ENCODE results near the gene BCL2L12. TPM values are rescaled to one million over a fixed set of nuclear protein-coding genes. Genes with fewer than 3 reads are reported as not detected.

Gene BCL2L12
- total RNA-seq, 1 donor from 2014 or later, result 11.5 TPM

DNA sequence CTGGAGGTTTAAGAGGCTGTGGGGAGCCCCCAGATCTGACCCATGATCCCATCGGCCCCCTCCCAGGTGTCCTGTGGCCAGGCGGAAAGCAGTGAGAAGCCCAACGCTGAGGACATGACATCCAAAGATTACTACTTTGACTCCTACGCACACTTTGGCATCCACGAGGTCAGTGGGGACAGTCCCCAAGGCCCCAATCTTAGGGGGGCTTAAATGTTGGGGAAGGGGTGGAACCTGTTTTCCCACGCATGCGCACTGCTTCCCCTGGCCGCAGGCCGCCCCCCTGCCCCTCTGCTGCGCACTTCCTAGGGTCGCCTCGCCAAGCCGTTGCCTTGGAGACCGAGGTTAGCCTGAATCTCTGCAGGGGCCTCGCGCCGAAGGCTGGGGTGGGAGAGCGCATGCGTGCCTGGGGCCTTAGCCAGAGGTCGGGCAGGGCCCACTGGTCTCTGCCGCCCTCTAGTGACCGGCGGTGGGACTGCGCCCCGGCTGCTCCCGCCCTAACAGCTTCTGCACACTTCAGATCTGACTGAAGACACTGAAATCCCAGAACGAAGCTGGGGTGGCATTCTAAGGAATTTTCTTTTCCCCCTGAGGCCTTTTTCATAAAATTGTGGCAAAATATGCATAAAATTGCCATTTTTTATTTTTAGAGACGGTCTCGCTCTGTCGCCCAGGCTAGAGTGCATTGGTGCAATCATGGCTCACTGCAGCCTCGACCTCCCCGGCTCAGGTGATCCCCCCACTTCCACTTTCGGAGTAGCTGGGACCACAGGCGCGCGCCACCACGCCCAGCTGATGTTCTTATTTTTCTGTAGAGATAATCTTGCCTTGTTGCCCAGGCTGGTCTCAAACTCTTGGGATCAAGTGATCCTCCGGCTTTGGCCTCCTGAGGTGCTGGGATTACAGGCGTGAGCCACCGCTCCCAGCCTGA, 15.0 kb downstream of the BCL2L12 start:
- ATAC-seq (peak; percentile 4), DNase-seq (peak; percentile 95)
- intact Hi-C loops (cut with micrococcal nuclease), result no loop called here

DNA sequence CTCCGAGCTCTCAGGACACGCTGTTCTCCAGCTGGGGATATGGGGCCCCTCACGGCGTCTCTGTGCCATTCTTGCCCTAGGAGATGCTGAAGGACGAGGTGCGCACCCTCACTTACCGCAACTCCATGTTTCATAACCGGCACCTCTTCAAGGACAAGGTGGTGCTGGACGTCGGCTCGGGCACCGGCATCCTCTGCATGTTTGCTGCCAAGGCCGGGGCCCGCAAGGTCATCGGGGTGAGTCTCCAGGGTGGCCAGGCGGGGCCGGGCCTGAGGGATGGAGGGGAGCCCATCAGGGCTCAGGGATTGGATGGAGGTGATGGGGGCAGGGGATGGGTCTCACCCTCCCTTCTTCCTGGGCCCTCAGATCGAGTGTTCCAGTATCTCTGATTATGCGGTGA, 16.1 kb downstream of the BCL2L12 start:
- intact Hi-C loops (cut with micrococcal nuclease), result no loop called here
- DNase-seq, result no peak
- no peak for ATAC-seq

- ATAC-seq, result no peak
- intact Hi-C loops (cut with micrococcal nuclease), result no loop called here
- DNase-seq, result peak; percentile 13
Observed at GRCh38 chr19:49682274-49682673, 16.5 kb downstream of the BCL2L12 start.

- no peak for DNase-seq
- no peak for ATAC-seq
- intact Hi-C loops (cut with micrococcal nuclease), result no loop called here
Observed at GRCh38 chr19:49683814-49684250, 18.1 kb downstream of the BCL2L12 start.

GRCh38 chr19:49684251-49684982, 18.7 kb downstream of the BCL2L12 start:
- intact Hi-C loops (cut with micrococcal nuclease), result no loop called here
- DNase-seq, result no peak
- no peak for ATAC-seq

- DNase-seq (no peak), ATAC-seq (no peak)
- intact Hi-C loops (cut with micrococcal nuclease), result no loop called here
Observed at GRCh38 chr19:49684983-49685553, 19.3 kb downstream of the BCL2L12 start.

- intact Hi-C loops (cut with micrococcal nuclease), result no loop called here
- ATAC-seq, result no peak
- DNase-seq, result no peak
Observed at GRCh38 chr19:49685845-49686332, 20.2 kb downstream of the BCL2L12 start.

- intact Hi-C loops (cut with micrococcal nuclease), result no loop called here
- ATAC-seq (no peak), DNase-seq (no peak)
Observed at GRCh38 chr19:49686503-49687088, 20.9 kb downstream of the BCL2L12 start.

GRCh38 chr19:49687150-49687549, 21.4 kb downstream of the BCL2L12 start:
- DNase-seq (no peak), ATAC-seq (no peak)
- intact Hi-C loops (cut with micrococcal nuclease), result no loop called here

DNA sequence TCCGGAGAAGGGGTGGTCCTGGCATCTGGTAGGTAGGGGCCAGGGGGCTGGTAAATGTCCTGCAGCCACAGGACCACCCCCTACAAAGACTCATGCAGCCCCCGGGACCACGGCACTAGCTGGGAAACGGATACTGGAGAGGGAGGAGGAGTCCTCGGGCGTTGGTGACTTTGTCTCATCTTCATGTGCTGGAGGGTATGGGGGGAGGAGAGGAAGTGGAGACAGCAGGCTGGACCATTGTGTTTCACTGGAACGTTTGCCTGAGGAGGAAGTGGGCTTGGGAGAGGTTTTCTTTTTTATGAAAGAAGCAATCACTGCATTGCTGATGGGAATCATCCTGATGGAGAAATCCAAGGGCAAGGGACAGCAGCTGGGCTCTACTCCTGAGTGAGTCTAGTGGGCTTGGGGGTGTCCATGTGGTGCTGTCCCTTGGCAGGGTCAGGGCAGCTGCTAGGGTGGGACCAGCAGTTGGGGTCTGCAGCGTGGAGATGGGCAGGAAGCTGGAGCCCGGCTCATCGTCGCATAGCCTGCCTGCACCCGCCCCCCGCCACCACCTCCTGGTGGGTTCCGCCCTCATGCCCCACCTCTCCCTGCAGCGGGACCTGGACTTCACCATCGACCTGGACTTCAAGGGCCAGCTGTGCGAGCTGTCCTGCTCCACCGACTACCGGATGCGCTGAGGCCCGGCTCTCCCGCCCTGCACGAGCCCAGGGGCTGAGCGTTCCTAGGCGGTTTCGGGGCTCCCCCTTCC, 22.0 kb downstream of the BCL2L12 start:
- ATAC-seq (no peak), DNase-seq (no peak)
- intact Hi-C loops (cut with micrococcal nuclease), result no loop called here

DNA sequence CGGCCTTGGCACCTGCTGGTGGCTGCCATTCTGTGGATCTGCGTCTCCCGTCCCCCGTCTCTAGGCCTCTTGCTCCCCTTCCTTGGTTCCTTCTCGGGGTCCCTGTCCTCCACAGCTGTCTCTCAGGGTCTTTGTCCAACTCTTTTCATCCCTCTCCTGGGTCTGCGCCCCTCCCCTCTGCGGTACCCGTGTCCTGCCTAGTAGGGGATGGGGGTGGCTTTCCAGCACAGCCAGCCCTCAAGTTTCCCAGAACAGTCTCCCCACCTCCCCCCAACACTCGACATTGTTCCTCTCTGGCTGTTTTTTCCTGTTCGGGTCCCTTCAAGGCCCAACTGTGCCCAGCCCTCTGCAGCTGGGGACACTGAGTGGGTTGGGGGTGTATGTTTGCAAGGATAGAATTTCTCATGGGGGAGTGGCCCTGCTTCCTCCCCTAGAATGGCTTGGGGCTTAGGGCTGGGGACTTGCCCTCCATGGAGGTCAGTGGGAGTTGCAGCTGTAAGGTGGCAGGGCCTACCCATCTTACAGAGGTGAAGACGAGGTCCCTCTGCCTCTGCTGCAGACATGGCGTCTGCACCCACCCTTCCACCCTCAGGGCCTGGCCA, 22.9 kb downstream of the BCL2L12 start:
- no peak for ATAC-seq
- intact Hi-C loops (cut with micrococcal nuclease), result no loop called here
- DNase-seq, result no peak

DNA sequence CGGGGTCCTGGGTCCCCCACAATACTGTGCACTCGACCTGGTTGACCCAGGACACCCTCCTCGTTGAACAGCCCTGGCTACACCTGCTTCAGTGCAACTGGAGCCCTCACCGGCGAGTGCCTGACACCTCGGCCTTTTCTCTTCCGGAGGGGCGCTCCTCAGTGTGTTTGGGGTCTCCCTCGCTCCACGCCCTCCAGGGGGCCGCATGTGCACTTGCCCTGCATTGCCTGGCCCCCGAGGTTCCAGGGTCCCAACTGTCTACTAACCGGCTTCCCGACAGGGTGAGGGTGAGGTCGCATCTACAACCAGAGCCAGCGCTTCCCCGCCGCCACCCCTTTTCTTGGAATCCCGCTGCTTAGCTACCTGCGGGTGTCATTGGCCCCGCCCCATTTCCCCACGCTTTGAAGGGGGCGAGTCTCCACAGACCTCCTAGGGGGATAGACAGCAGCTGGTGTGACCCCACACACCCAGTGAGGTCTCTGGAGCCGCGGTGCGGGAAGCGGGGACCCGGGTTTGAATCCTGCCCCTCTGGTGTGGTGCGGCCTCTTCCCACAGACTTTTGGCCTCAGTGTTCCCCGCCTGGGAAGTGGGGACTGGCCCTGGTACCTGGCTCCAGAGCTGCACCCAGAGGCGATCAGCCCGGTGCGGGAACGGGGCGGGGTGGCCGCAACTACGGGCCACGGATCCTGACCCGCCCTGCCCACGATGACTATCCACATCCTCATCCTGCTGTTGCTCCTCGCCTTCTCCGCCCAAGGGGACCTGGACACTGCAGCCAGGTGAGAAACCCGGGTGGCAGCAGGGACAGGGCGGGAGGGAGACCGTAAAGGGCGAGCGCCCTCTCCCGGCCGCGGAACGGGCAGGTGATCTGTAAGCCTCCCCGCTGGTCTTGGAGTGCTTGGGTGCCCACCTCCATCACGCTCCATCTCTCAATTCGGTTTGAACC, 23.7 kb downstream of the BCL2L12 start, which contains the start of gene ADM5:
Gene ADM5, plus strand, starts transcription at position 462 of the 946 bp plus-strand sequence. Its CDS starts 244 bp downstream, at position 706.
- ATAC-seq (peak; percentile 60), DNase-seq (peak; percentile 74)
- intact Hi-C loops (cut with micrococcal nuclease), result no loop called here

DNA sequence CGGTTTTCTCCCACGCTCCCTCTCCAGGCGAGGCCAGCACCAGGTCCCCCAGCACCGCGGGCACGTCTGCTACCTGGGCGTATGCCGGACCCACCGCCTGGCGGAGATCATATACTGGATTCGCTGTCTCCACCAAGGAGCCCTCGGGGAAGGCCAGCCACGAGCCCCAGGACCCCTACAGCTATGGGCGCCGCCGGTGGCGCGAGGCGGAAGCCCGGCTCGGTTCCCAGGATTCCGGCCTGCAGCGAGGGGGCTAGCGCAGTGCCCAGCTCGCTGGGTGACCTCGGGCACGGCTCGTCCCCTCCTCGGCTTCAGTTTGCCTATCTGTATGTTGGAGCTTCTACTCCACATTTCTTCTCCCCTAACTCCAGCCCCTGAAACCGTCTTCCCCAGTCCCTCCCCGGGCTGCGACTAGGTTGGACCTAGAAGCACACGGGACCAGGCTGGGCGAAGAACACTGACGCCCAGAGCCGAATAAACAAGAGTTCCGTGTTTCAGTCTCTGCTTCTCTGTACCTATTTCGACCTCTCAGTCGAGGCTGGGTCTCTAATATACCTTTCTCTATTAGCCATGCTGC, 24.4 kb downstream of the BCL2L12 start:
- DNase-seq, result no peak
- ATAC-seq, result peak; percentile 7
- intact Hi-C loops (cut with micrococcal nuclease), result no loop called here

DNA sequence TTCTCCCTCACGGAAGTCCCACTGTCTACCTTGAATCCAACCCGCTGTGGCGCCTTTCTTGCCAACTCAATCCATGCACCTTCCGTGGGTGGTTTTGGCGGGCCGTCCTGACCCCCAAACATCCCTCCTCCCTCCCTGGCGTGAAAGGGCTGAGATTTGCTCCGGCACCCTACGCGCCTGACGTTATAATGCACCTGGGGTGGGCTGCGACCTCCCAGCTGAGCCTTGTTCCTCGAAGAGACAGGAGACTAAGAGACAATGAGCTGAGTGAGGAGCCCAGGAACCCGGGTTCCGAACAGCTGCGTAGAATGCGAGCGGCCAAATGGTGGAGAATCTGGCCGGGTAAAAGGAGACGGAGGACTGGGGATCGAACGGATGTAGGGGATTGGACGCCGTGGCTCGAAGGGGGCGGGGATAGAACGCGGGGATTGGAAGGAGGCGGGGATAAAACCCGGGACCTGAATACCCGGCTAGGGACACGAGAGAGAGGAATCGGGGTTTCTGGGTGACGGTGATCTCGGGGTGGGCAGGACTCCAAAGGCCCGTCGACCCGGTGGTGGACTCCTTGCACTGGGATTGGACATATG, 25.0 kb downstream of the BCL2L12 start, which contains the start of gene CPT1C:
Gene CPT1C, plus strand, starts transcription at position 461 of the 587 bp plus-strand sequence. CDS start 1,137 bp downstream, outside the sequence.
- ATAC-seq, result peak; percentile 85
- intact Hi-C loops (cut with micrococcal nuclease), result no loop called here
- DNase-seq, result peak; percentile 84

DNA sequence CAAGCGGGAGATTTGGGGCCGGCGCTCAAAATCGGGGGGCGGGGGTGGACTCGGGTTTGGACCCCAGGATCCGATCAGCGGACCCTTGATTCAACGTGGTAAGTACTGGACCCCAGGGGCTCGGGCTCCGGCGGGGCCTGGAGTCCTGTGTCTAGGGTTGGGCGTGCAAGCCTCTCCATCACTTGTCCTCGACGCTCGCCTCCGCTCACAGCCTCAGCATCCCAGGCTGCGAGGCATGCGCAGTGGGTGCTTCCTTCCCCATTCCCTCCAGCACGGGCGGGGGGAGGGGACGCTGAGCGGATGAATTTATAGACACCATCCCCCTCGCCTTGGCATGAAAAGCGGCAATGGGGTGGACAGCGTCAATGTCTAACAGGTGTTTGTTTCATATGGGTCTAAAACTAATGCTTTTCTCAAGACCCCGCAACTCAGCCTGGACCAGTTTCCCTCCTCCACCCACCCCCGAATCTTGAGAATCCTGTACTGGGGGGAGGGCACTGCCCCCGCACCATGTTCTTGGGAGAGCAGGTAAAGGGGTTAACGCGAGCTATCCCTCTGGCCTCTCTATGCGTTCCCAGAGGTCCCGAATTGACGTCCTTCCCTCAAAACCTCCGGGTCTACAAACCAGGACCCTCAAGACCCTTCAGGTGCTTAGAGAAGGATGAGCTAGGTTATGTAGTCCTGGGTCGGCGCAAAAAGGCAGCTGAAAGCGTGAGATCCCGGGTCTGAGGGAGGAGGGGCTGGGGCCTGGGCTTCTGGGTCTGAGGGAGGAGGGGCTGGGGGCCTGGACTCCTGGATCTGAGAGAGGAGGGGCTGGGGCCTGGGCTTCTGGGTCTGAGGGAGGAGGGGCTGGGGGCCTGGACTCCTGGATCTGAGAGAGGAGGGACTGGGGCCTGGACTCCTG, 25.8 kb downstream of the BCL2L12 start:
- DNase-seq (peak; percentile 77), ATAC-seq (peak; percentile 59)

More for the DNA sequence above, 25.8 kb downstream of the BCL2L12 start:
- intact Hi-C loops (cut with micrococcal nuclease), result no loop called here

Measured in left ventricle myocardium superior (tissue), 1 donor.